Ovary (tissue), 3 donors: ENCODE results near the gene ERP44.

Experiments used
- CTCF ChIP-seq, 3 donors: fragments of 450-650 bp in 2 of 3; fragments of 200-600 bp in 1 of 3; IDR thresholded peaks; one replicate each; pipeline versions ENCODE4 v1.5.1 to v1.8.0; 2016 to 2022; ENCODE audit warnings: antibody characterized with exemption in 3 of 3, mild to moderate bottlenecking in 1 of 3
- POLR2A ChIP-seq: fragments of 450-650 bp; IDR thresholded peaks from one replicate; pipeline ENCODE4 v1.6.1; 2017; ENCODE audit warnings: antibody characterized with exemption, mild to moderate bottlenecking, moderate library complexity
- donor health status: DM: no; HTN: no; CAD: no.

- TF ChIP-seq POLR2A (no peak), CTCF (IDR thresholded peaks at IDR 0.05) (no peak)
Measured at GRCh38 chr9:100082782-100083181, 16.0 kb downstream of the ERP44 start.
